Choroid plexus epithelial cell (primary cell): Measurements from ENCODE around the gene ZNF423.
"Not testable (repeated sequence)": the region's sequence is repeated elsewhere in the genome, so short reads cannot be mapped to it uniquely, and the experiment has no call there.

Experiments used
- DNase-seq: peaks from one replicate; pipeline ENCODE4 v3.0.0-alpha.2; 2010; ENCODE audit warnings: low read depth
- H3K4me3 ChIP-seq: 2 replicates; pipeline ENCODE4 v1.5.1; 2011; ENCODE audit warnings: low read depth, mild to moderate bottlenecking, control low read depth, low read length, moderate library complexity
- TF ChIP-seq, protein P1 (sequence below): conservative IDR thresholded peaks from 2 replicates; pipeline ENCODE4 v1.5.1; 2011; ENCODE audit warnings: low read depth, mild to moderate bottlenecking, control low read depth, inconsistent platforms, low read length, moderate library complexity

Gene ZNF423

DNA sequence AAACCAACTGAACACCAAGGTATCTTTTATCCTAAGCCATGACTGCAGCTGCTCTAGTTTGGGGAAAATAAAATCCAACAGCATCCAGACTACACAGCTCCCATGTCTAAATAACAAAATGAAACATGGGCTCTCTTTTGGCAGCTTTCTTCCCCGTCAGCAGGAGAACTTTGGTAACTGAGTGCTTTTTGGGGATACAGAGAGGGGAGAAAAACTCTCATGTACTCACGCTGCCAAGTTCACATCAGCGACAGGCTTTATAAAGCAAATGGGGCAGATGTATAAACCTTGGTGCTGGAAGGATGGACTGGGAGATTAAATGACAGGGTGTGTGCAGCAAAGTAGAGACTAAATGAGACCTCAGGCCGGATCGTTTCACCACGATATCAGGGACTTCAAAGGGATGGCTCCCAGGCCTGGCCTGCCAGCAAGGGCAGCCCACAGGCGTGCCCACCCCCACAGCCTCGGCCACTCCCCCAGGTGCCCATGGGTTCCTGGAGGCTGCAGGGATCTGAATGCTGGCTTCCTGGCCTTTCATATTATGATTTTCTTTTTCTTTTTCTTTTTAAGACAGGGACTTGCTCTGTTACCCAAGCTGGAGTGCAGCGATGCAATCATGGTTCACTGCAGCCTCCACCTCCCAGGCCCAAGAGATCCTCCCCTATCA, 174.6 kb downstream of the ZNF423 start:
- no peak for DNase-seq
- no peak overlapping the region for H3K4me3 ChIP-seq
- TF ChIP-seq, protein P1, sequence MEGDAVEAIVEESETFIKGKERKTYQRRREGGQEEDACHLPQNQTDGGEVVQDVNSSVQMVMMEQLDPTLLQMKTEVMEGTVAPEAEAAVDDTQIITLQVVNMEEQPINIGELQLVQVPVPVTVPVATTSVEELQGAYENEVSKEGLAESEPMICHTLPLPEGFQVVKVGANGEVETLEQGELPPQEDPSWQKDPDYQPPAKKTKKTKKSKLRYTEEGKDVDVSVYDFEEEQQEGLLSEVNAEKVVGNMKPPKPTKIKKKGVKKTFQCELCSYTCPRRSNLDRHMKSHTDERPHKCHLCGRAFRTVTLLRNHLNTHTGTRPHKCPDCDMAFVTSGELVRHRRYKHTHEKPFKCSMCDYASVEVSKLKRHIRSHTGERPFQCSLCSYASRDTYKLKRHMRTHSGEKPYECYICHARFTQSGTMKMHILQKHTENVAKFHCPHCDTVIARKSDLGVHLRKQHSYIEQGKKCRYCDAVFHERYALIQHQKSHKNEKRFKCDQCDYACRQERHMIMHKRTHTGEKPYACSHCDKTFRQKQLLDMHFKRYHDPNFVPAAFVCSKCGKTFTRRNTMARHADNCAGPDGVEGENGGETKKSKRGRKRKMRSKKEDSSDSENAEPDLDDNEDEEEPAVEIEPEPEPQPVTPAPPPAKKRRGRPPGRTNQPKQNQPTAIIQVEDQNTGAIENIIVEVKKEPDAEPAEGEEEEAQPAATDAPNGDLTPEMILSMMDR = no peak

GRCh38 chr16:49679095-49679494, 176.8 kb downstream of the ZNF423 start:
- no peak for DNase-seq
- TF ChIP-seq, protein P1 = no peak
- H3K4me3 ChIP-seq = no peak overlapping the region

GRCh38 chr16:49677661-49678060, 178.3 kb downstream of the ZNF423 start:
- not testable (repeated sequence) for H3K4me3 ChIP-seq, DNase-seq

DNA sequence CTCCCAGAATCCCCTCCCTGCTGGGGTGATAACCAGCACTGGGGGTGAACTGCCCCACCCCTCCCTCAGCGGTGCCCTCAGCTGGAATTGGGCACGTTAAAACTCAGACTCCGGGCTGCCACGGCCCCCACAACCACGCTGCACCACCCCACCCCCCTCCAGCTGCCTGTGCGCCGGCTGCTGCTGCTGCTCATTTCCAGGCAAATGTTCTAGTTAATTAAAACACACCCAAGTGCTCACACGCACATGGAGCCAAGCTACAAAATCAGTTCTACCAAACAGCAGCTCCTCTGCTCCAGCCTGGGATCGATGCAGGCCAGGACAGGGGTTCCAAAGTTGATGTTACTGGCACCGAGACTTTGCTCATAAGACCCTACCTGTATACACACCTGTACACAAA, 180.5 kb downstream of the ZNF423 start:
- TF ChIP-seq, protein P1 = no peak
- no peak overlapping the region for H3K4me3 ChIP-seq
- DNase-seq = no peak

DNA sequence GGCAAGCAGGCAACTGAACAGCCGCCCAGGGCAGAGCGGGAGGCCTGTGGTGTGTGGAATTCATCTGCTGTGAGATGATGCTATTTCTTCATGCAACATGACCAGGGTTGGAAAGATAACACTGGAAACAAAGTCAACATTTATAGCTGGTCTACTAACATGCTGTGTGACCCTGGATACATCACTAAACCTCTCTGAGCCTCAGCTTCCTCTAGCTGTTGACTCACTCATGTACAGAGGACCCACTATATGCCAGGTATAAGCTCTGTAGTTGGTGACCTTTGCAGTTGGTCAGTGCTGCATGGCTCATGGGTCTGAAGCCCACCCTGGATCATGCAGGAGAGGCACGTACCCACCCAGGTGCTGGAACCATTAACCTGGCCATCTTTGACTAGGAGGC, 180.9 kb downstream of the ZNF423 start:
- TF ChIP-seq, protein P1 = no peak
- DNase-seq = no peak

GRCh38 chr16:49674351-49674851, 181.5 kb downstream of the ZNF423 start:
- TF ChIP-seq, protein P1 = no peak
- no peak for DNase-seq
- no peak overlapping the region for H3K4me3 ChIP-seq

More for the DNA sequence above, 180.9 kb downstream of the ZNF423 start:
- no peak overlapping the region for H3K4me3 ChIP-seq

DNA sequence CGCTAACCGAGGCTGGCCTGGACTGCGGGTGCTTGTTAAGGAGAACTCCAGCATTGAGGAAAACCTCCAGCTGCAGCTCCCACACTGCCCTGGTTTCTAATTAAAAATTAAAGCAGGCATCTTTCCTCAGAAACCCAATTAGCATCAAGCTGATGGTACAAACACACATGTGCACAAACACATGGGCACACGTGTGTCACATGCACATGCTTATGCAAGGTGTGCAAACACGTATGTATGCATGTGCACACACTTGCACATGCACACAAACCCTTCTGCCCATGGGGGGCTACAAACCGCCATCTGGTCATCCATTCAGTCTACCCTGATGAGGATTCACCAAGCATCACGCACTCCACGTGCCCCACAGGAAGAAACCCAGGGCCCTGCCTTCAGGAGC, 182.5 kb downstream of the ZNF423 start:
- no peak for DNase-seq
- TF ChIP-seq, protein P1 = no peak
- no peak overlapping the region for H3K4me3 ChIP-seq
